Aorta (tissue), 5 donors: ENCODE measurements around the gene HPS3. TPM values are rescaled to one million over a fixed set of nuclear protein-coding genes. Genes with fewer than 3 reads are reported as not detected.
"Not testable (repeated sequence)": the region's sequence is repeated elsewhere in the genome, so short reads cannot be mapped to it uniquely, and the experiment has no call there.

Source experiments
- ATAC-seq: fragments of 200-7000 bp; cut with Tn5 transposase; one replicate; pipeline ENCODE4 v1.9.1; 2022; ENCODE audit warnings: moderate library complexity; ENCODE audit not compliant: low FRiP score
- DNase-seq, 2 donors: peaks; one replicate each; pipeline ENCODE4 v3.0.0-alpha.2; 2020
- H3K27ac ChIP-seq, 2 donors: one replicate each; pipeline ENCODE4 v1.5.1; 2013; ENCODE audit warnings: low read length in 2 of 2, mild to moderate bottlenecking in 2 of 2, moderate library complexity in 2 of 2, control low read depth in 1 of 2, inconsistent platforms in 1 of 2, low read depth in 1 of 2
- H3K27me3 ChIP-seq, 2 donors: one replicate each; pipeline ENCODE4 v1.6.1; 2013; ENCODE audit warnings: control low read depth in 1 of 2, low read length in 1 of 2, mild to moderate bottlenecking in 1 of 2, moderate library complexity in 1 of 2; ENCODE audit not compliant: insufficient read depth in 2 of 2, control insufficient read depth in 1 of 2
- H3K36me3 ChIP-seq, 2 donors: one replicate each; pipeline ENCODE4 v1.6.1; 2013; ENCODE audit warnings: control low read depth in 1 of 2, low read length in 1 of 2, mild to moderate bottlenecking in 1 of 2; ENCODE audit not compliant: insufficient read depth in 2 of 2, control insufficient read depth in 1 of 2
- H3K4me1 ChIP-seq, 2 donors: one replicate each; pipeline ENCODE4 v1.6.1; 2013; ENCODE audit warnings: low read length in 2 of 2, control low read depth in 1 of 2, mild to moderate bottlenecking in 1 of 2, moderate library complexity in 1 of 2; ENCODE audit not compliant: insufficient read depth in 2 of 2, control insufficient read depth in 1 of 2
- H3K4me3 ChIP-seq, 2 donors: one replicate each; pipeline ENCODE4 v1.5.1; 2013; ENCODE audit warnings: low read length in 2 of 2, control low read depth in 1 of 2, mild to moderate bottlenecking in 1 of 2
- H3K9me3 ChIP-seq: one replicate; pipeline ENCODE4 v1.6.1; 2013; ENCODE audit warnings: mild to moderate bottlenecking, low read length; ENCODE audit not compliant: control insufficient read depth
- WGBS, 2 donors: extraction: QIAGEN DNeasy Blood & Tissue Kit; methylation state at CpG; one replicate each; pipeline ENCODE4 v1.1.7; 2013; 5-methylcytosine and 5-hydroxymethylcytosine counted together
- intact Hi-C, 2 donors: fragments of 100-400 bp; cut with DNase I; formaldehyde crosslinking; loops; one replicate each; pipeline versions ENCODE4 v1.14.2 to v1.15.0; 2022
- polyA plus RNA-seq, 2 donors: library from polyadenylated mRNA; stranded (reverse); fragments of 200-250 nt; gene quantifications; one replicate each; pipeline ENCODE4 v1.2.3, GENCODE V29; 2013
- total RNA-seq, 2 donors: library from RNA; stranded (reverse); fragmentation: NEBNext Ultra II Directional; extraction: Animal tissue kit (Norgen Biotek cat#: 25700); gene quantifications; one replicate each; pipeline ENCODE4 v1.2.1, GENCODE V29; 2021
- donor health status: healthy with polysubstance abuse.
- donor health status: Bipolar disorder and iron deficiency.
- donor health status: DM: no; HTN: no; CAD: no.
- donor health status: DM: no; HTN: no; CAD: no.
- donor health status: DM: yes; HTN: yes; CAD: no.

Gene HPS3
- total and polyA plus RNA-seq, 4 donors: 12.3 to 32.2 (median 15.6) TPM

DNA sequence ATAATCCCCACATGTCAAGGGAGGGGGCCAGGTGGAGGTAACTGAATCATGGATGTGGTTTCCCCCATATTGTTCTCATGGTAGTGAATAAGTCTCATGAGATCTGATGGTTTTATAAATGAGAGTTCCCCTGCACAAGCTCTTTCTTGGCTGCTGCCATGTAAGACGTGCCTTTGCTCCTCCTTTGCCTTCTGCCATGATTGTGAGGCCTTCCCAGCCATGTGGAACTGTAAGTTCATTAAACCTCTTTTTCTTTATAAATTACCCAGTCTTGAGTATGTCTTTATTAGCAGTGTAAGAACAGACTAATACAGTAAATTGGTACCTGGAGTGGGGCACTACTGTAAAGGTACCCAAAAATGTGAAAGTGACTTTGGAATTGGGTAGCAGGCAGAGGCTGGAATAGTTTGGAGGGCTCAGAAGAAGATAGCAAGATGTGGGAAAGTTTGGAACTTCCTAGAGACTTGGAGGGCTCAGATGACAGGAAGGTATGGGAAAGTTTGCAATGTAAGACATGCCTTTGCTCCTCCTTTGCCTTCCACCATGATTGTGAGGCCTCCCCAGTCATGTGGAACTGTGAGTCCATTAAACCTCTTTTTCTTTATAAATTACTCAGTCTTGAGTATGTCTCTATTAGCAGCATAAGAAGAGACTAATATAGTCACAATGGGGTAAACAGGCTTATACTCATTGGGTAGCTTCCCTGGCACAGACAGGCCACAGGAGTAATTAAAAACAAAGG is 90.1 kb downstream of the HPS3 start:
- H3K36me3 ChIP-seq, intact Hi-C loops, ATAC-seq, H3K4me1 ChIP-seq, DNase-seq, H3K9me3 ChIP-seq, H3K4me3 ChIP-seq, H3K27me3 ChIP-seq, H3K27ac ChIP-seq: not testable (repeated sequence)
- 97% methylated on average over 1 of the region's 1 CpG for WGBS, 2 donors

DNA sequence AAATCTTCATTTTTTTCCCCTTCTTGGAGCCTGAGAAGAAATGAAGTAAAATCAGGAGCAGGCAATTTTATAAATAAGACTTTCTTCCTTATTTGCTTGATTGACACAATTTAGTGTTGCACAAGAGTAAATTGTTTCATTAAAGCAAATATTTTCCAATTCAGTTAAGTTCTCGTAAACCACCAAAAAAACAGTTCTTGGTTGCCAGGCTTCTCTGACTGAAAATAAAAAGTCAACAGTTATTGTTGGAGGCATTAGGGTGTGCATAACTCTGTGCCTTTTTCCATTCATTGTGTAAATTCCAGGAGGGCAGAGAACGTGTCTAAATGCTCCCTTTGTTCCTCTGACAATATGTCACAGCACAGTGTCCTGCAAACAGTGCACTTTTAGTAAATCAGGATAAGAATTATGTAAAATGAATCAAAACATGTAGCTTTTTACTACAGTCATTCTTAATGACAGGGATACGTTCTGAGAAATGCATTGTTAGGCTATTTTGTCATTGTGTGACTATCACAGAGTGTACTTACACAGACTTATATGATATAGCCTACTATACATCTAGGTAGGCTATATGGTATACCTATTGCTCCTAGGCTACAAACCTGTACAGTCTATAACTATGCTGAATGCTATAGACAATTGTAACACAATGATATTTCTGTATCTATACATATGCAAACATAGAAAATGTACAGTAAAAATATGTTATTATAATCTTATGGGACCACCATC is 92.5 kb downstream of the HPS3 start, which contains the start of gene CP:
TSS of gene CP (minus strand) at position 47 of the 735 bp plus-strand sequence. CDS start at position 10, 37 bp downstream.
- DNase-seq (no peak), ATAC-seq (peak; percentile 45)
- Histone ChIP-seq H3K36me3 (no peaks in the 10 kb centered on the region), H3K27ac (no peak within 1 kb of the TSS), H3K4me1 (peaks cover 0 to 4% of the 10 kb centered on the region in 2 donors), H3K9me3 (no peaks in the 10 kb centered on the region), H3K4me3 (peak within 1 kb of the TSS; percentile 36 to 59), H3K27me3 (no peaks in the 10 kb centered on the region)
- 3 to 6% methylated on average over 3 of the region's 3 CpGs for WGBS, 2 donors
- intact Hi-C loops: no loop called here

Other genes starting within 250 kb of the HPS3 start
- 10 to 100 TPM; 67.3 to 91.7 TPM for gene GYG1, start 138.1 kb upstream of the HPS3 start, total RNA-seq
- gene GYG1, start 138.1 kb upstream of the HPS3 start, polyA plus RNA-seq: 100 to 1,000 TPM in 1 of 2 donors, 10 to 100 TPM in 1; 73.6 to 101 TPM
- gene HLTF, start 43.1 kb upstream of the HPS3 start, total RNA-seq: 10 to 100 TPM; 24.6 to 30.1 TPM
- gene HLTF, start 43.1 kb upstream of the HPS3 start, polyA plus RNA-seq: 10 to 100 TPM in 1 of 2 donors, 1 to 10 TPM in 1; 4.4 to 15.2 TPM
- gene CP, start 92.2 kb downstream of the HPS3 start, total RNA-seq: 100 to 1,000 TPM in 1 of 2 donors, 10 to 100 TPM in 1; 36.2 to 225 TPM
- gene CP, start 92.2 kb downstream of the HPS3 start, polyA plus RNA-seq: 10 to 100 TPM; 23.7 to 24.0 TPM
- gene TM4SF18, start 204.0 kb downstream of the HPS3 start, total RNA-seq: 1 to 10 TPM; 3.1 to 9.0 TPM
- gene TM4SF18, start 204.0 kb downstream of the HPS3 start, polyA plus RNA-seq: 1 to 10 TPM in 1 of 2 donors, not detected in 1; 1.6 TPM
- 100 to 1,000 TPM; 213 TPM for gene TM4SF1, start 248.0 kb downstream of the HPS3 start, total RNA-seq
- gene TM4SF1, start 248.0 kb downstream of the HPS3 start, polyA plus RNA-seq: 100 to 1,000 TPM; 117 to 477 TPM